Purkinje cell (primary cell): ENCODE data around the gene NDNF. TPM values are rescaled to one million over a fixed set of nuclear protein-coding genes. Genes with fewer than 3 reads are reported as not detected.

ENCODE experiments used
- polyA plus RNA-seq: library from polyadenylated mRNA; unstranded; fragments of >200 nt; fragmentation: Nextera tagmentation; gene quantifications from 2 replicates; pipeline ENCODE4 v1.2.1, GENCODE V29; 2014

The NDNF gene, protein sequence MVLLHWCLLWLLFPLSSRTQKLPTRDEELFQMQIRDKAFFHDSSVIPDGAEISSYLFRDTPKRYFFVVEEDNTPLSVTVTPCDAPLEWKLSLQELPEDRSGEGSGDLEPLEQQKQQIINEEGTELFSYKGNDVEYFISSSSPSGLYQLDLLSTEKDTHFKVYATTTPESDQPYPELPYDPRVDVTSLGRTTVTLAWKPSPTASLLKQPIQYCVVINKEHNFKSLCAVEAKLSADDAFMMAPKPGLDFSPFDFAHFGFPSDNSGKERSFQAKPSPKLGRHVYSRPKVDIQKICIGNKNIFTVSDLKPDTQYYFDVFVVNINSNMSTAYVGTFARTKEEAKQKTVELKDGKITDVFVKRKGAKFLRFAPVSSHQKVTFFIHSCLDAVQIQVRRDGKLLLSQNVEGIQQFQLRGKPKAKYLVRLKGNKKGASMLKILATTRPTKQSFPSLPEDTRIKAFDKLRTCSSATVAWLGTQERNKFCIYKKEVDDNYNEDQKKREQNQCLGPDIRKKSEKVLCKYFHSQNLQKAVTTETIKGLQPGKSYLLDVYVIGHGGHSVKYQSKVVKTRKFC
- 4.0 and 12.4 TPM in 2 replicates for polyA plus RNA-seq

GRCh38 chr4:121072224-121073003 lies at the start of gene NDNF:
Gene NDNF (minus strand): TSS chr4:121072535. CDS start chr4:121045837, 26,698 bp downstream.

Other genes with a start within 250 kb of the NDNF start
- gene PRDM5, start 149.8 kb downstream of the NDNF start, polyA plus RNA-seq: 4.3 and 11.8 TPM in 2 replicates
- gene TNIP3, start 91.8 kb upstream of the NDNF start, polyA plus RNA-seq: 0.16 and 0.73 TPM in 2 replicates